ENCODE measurements around the gene B3GAT1. TPM values are rescaled to one million over a fixed set of nuclear protein-coding genes. Genes with fewer than 3 reads are reported as not detected.

The B3GAT1 gene
- total RNA-seq, 1 donor from 2014 or later, result 1.9 TPM

DNA sequence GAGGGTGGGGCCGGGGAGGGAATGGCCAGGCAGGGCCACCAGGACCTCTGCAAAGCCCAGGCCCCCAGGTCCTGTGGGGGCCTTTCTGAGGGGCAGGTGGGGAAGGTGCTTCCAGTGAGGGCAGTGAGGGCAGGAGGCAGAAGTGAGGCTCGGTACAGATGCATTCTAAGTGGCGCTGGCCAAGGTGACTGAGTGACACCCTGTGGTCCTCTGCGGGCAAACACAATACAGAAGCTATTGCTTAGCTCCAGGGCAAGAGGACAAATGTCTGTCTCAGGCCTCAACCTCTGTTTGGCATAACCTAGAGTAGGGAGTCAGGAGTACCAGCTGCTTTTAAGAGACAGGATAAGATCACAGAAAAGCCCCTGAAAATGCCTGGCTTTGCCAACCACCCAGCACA, 31.3 kb downstream of the B3GAT1 start:
- no peaks in the 10 kb centered on the region for H3K4me1 Mint-ChIP-seq (ENCODE audit: low read depth, unreplicated experiment)
- no peaks in the 10 kb centered on the region for H3K36me3 ChIP-seq (ENCODE audit: insufficient read depth, low read length)
- H3K9ac ChIP-seq (ENCODE audit: low read length), result no peak overlapping the region
- no peak for DNase-seq (ENCODE audit: low read depth)
- H3K4me2 ChIP-seq (ENCODE audit: low read length), result no peak overlapping the region
- H3K27me3 Mint-ChIP-seq (ENCODE audit: low read depth, unreplicated experiment), result peaks cover 35% of the 10 kb centered on the region
- H3K9me3 ChIP-seq (ENCODE audit: insufficient read depth, low read depth, low read length), result peaks cover 2% of the 10 kb centered on the region
- H3K27ac Mint-ChIP-seq (ENCODE audit: unreplicated experiment), result no peak overlapping the region
- no peaks in the 10 kb centered on the region for H3K4me1 ChIP-seq (ENCODE audit: insufficient read depth, low read length)
- H3K79me2 ChIP-seq (ENCODE audit: insufficient read depth, low read length), result no peaks in the 10 kb centered on the region
- no peaks in the 10 kb centered on the region for H3K36me3 Mint-ChIP-seq (ENCODE audit: low read depth, unreplicated experiment)
- H3K27me3 ChIP-seq (ENCODE audit: insufficient read depth, low read length), result no peaks in the 10 kb centered on the region
- no peak overlapping the region for H3K4me3 ChIP-seq (ENCODE audit: insufficient read depth, low read depth, low read length)
- no peaks in the 10 kb centered on the region for H4K20me1 ChIP-seq (ENCODE audit: insufficient read depth, low read length)
- TF ChIP-seq EZH2 (IDR thresholded peaks at IDR 0.05; ENCODE audit: insufficient read depth, low read length), result no peak
- TF ChIP-seq, protein P1, sequence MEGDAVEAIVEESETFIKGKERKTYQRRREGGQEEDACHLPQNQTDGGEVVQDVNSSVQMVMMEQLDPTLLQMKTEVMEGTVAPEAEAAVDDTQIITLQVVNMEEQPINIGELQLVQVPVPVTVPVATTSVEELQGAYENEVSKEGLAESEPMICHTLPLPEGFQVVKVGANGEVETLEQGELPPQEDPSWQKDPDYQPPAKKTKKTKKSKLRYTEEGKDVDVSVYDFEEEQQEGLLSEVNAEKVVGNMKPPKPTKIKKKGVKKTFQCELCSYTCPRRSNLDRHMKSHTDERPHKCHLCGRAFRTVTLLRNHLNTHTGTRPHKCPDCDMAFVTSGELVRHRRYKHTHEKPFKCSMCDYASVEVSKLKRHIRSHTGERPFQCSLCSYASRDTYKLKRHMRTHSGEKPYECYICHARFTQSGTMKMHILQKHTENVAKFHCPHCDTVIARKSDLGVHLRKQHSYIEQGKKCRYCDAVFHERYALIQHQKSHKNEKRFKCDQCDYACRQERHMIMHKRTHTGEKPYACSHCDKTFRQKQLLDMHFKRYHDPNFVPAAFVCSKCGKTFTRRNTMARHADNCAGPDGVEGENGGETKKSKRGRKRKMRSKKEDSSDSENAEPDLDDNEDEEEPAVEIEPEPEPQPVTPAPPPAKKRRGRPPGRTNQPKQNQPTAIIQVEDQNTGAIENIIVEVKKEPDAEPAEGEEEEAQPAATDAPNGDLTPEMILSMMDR (IDR thresholded peaks at IDR 0.05; ENCODE audit: insufficient read depth, low read depth, low read length), result no peak
- H3K4me3 Mint-ChIP-seq (ENCODE audit: unreplicated experiment), result no peak overlapping the region
- H3K9me3 Mint-ChIP-seq (ENCODE audit: unreplicated experiment), result no peaks in the 10 kb centered on the region
- no peak overlapping the region for H3K27ac ChIP-seq (ENCODE audit: low read depth, low read length)
- no peak for FAIRE-seq
- no peak overlapping the region for H2AFZ ChIP-seq (ENCODE audit: low read depth, low read length)

DNA sequence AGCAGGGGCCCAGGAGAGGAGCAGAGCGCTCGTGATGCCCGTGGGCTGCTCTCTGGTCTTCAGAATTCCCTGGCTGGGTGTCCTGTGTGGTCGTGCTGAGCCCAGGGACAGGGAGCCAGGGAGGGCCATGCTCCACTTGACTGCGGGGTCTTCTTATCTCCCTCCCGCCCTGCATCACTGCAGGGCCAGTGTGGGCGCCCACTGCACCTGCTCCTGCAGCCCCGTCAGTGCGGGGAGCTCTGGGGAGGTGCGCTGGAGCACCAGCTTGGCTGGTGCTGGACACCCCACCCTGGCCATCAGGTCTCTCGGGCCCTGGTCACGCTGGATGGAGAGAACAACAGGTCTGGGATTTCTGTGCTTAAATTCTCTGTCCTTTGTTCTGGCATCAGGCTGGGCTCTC, 31.8 kb downstream of the B3GAT1 start:
- no peak overlapping the region for H3K4me3 Mint-ChIP-seq (ENCODE audit: unreplicated experiment)
- no peak for TF ChIP-seq EZH2 (IDR thresholded peaks at IDR 0.05; ENCODE audit: insufficient read depth, low read length)
- TF ChIP-seq, protein P1 (IDR thresholded peaks at IDR 0.05; ENCODE audit: insufficient read depth, low read depth, low read length), result no peak
- H3K27me3 ChIP-seq (ENCODE audit: insufficient read depth, low read length), result no peaks in the 10 kb centered on the region
- H3K4me1 ChIP-seq (ENCODE audit: insufficient read depth, low read length), result no peaks in the 10 kb centered on the region
- no peak overlapping the region for H3K27ac Mint-ChIP-seq (ENCODE audit: unreplicated experiment)
- no peaks in the 10 kb centered on the region for H3K79me2 ChIP-seq (ENCODE audit: insufficient read depth, low read length)
- DNase-seq (ENCODE audit: low read depth) (no peak), FAIRE-seq (no peak)
- H3K9ac ChIP-seq (ENCODE audit: low read length), result no peak overlapping the region
- H3K27me3 Mint-ChIP-seq (ENCODE audit: low read depth, unreplicated experiment), result peaks cover 31% of the 10 kb centered on the region
- H3K36me3 ChIP-seq (ENCODE audit: insufficient read depth, low read length), result no peaks in the 10 kb centered on the region
- H3K36me3 Mint-ChIP-seq (ENCODE audit: low read depth, unreplicated experiment), result no peaks in the 10 kb centered on the region
- H3K9me3 ChIP-seq (ENCODE audit: insufficient read depth, low read depth, low read length), result peaks cover 2% of the 10 kb centered on the region
- no peak overlapping the region for H3K4me3 ChIP-seq (ENCODE audit: insufficient read depth, low read depth, low read length)
- H3K9me3 Mint-ChIP-seq (ENCODE audit: unreplicated experiment), result no peaks in the 10 kb centered on the region
- no peaks in the 10 kb centered on the region for H3K4me1 Mint-ChIP-seq (ENCODE audit: low read depth, unreplicated experiment)
- H3K4me2 ChIP-seq (ENCODE audit: low read length), result no peak overlapping the region
- H3K27ac ChIP-seq (ENCODE audit: low read depth, low read length), result no peak overlapping the region
- no peaks in the 10 kb centered on the region for H4K20me1 ChIP-seq (ENCODE audit: insufficient read depth, low read length)
- no peak overlapping the region for H2AFZ ChIP-seq (ENCODE audit: low read depth, low read length)

DNA sequence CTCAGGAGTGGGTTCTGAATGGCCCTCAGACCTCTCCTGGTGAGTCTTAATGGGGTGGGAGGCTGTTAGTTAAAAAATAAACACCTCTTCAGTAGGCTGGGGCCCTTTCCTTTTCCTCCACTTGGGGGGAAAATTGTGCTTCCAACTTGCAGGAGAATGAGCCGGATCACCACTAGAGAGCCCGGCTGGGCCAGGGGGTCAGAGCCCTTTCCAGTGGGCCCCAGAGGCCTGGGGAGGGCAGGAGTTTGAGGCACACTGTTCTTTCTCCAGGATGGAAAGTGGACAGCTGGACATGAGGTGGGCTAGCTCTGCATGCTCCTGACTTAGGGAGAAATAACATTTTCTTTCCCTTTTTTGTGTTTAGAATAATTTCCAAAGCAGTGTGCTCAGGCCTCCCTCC, 32.8 kb downstream of the B3GAT1 start:
- Mint-ChIP-seq H3K9me3 (ENCODE audit: unreplicated experiment) (no peaks in the 10 kb centered on the region), H3K4me3 (ENCODE audit: unreplicated experiment) (no peak overlapping the region), H3K36me3 (ENCODE audit: low read depth, unreplicated experiment) (no peaks in the 10 kb centered on the region), H3K27ac (ENCODE audit: unreplicated experiment) (no peak overlapping the region), H3K27me3 (ENCODE audit: low read depth, unreplicated experiment) (peaks cover 32% of the 10 kb centered on the region), H3K4me1 (ENCODE audit: low read depth, unreplicated experiment) (no peaks in the 10 kb centered on the region)
- Histone ChIP-seq H2AFZ (ENCODE audit: low read depth, low read length) (no peak overlapping the region), H3K27ac (ENCODE audit: low read depth, low read length) (no peak overlapping the region), H3K4me3 (ENCODE audit: insufficient read depth, low read depth, low read length) (no peak overlapping the region), H3K27me3 (ENCODE audit: insufficient read depth, low read length) (no peaks in the 10 kb centered on the region), H3K79me2 (ENCODE audit: insufficient read depth, low read length) (no peaks in the 10 kb centered on the region), H3K36me3 (ENCODE audit: insufficient read depth, low read length) (no peaks in the 10 kb centered on the region), H3K9ac (ENCODE audit: low read length) (no peak overlapping the region), H4K20me1 (ENCODE audit: insufficient read depth, low read length) (no peaks in the 10 kb centered on the region), H3K4me2 (ENCODE audit: low read length) (no peak overlapping the region), H3K4me1 (ENCODE audit: insufficient read depth, low read length) (no peaks in the 10 kb centered on the region), H3K9me3 (ENCODE audit: insufficient read depth, low read depth, low read length) (peaks cover 2% of the 10 kb centered on the region)
- FAIRE-seq (no peak), DNase-seq (ENCODE audit: low read depth) (no peak)
- TF ChIP-seq, protein P1 (IDR thresholded peaks at IDR 0.05; ENCODE audit: insufficient read depth, low read depth, low read length), result no peak
- TF ChIP-seq EZH2 (IDR thresholded peaks at IDR 0.05; ENCODE audit: insufficient read depth, low read length), result no peak
